NCI-H2107 (cell line): ENCODE results near the gene PTPRB.
"Not testable (repeated sequence)": the region's sequence is repeated elsewhere in the genome, so short reads cannot be mapped to it uniquely, and the experiment has no call there.

Experiments used
- DNase-seq: peaks from one replicate; lab custom pipeline; 2025; lab: John Stamatoyannopoulos, UW

Gene PTPRB

DNA sequence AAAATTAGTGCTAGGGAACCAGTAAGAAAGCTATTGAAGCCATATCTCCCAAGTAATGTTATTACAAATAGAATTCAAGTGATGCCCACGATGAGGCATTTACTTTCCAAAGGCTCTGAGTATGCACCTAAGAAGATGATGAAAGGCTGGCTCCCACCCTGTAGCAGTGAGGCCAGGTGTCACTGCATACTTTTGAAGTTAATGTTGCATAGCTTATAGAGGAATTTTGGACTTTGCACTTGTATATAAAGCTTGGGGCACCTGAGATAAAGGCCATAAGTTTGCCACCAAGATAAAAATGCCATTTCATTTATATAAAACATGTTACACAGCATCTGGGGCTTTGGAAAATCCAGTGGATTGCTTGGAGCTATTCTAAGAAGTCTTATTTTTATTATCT, 96.2 kb downstream of the PTPRB start:
- DNase-seq, result no peak

DNA sequence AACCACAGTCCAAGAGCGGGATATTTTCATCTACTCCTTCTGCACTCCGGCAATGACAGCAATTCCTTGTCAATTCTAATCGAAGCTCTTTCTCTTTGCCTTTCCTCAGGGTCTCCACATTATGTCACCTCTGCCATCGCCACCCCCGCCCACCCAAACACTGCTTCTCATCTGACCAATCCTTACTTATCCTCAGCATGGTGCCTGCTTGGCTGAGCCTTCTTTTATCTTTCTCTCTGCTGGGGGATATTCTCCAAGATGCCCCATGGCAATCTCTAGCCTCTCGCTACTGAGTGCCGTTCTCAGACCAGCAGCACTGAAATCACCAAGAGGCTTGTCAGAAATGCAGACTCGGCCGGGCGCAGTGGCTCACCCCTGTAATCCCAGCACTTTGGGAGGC, 100.6 kb downstream of the PTPRB start:
- DNase-seq, result no peak

DNA sequence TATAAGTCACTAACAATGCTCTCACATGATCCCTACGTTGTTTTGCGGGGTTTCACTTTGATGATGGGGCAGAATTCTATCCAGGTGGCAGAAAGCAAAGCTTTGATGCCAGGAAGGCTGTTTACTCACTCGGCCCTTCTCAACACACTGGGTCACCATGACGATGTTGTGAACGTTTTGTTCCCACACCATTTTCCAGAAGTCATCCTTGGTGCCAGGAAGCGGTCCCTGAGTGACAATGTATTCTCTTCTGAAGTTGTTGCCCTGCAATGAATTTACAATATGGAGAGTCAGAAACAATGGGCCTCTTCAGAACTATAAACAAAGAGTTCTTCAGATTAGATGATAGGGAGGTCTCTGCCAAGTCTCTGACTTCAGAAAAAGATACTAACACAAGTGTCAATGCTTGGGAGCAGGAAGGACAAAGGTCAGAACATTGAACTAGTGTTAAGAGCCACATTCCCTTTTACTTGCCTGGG, 101.3 kb downstream of the PTPRB start:
- DNase-seq, result no peak

DNA sequence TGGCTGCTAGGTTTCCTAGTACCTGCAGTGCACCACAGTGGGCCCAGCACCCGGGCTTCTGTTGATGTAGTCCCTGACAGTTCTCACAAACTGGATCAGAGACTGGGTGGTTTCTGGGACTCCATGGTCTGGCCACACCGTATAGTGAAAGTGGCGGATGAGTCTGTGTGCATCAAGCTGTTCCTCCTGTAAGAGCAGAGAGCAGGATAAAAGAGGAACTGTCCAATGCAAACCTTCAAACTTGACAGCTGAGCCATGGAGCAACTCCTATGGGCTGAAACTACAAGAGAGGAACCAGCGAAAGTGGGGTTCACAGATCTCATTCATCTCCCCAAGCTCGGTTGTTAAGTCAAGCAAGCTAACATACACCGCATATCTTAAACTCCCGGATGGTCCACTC, 102.8 kb downstream of the PTPRB start:
- DNase-seq, result no peak

DNA sequence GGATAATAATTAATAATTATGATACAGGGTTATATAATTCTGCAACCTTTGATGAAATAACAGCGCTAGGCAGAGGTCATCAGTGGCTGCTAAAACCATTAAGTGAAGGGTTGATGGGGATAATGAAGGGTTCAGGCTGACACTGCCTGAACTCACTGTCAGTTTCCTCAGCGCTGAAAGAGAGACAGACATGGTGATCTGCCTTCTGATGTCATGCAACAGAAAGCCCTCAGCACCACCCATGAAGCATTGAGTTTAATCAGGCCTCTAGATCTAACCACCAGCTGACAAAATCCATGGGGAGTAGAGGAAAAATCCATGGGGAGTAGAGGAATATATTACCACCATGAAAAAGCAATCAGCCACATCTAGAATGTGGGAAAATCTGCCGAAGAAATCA, 107.6 kb downstream of the PTPRB start:
- DNase-seq, result no peak

DNA sequence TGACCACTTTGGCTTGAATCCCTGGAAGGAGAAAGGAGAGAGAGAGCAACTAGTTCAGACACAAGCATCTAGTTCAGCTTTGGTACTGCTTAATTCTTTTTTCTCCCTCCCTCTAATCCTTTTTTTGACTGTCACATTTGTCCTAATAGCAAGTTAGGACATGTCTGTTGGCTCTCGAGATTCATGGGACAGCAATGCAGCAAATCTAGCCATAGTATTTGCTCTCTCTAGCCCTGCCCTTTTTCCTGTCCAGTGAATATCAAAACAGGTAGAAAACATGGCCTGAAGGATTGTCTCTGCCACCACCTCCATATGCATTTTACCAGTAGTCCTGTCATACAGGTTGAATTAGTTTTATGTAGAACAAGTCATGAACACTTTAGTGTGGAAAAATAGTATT, 116.4 kb downstream of the PTPRB start:
- no peak for DNase-seq

DNA sequence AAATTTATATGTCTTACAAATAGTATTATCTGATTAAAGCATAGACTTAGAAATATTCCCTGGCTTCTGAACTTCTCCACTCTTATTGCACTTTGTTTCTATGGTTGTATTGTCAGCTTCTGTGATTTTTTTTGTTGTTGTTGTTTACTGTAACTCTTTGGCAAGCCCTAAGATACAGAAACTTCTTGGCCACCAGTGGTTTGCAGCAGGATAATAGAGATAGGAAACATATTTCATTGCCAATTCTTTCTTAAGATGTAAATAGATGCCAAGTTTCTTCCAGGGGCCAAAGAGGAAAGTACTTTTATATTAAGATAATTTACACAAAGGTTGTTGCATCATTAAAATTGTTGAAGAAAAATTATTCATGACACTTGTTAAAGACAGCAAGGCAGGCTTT, 123.8 kb downstream of the PTPRB start:
- DNase-seq, result no peak

DNA sequence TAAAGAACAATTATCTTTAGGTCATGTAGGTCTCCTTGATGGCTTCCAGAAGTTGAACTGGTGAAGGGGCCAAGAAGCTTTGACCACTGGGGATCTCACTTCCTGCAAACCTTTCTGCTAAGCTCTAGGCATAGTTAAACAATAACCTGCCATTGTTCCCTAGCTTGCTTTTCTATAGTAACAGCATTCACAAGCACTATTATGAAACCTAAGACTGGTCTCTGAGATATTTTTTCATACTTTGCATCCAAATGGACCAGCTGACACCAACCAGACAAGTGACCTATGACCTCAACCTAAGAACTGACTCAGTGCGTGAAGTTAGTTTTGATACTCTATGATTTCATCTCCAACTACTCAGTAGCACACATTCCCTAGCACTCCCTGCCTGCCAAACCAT, 129.1 kb downstream of the PTPRB start:
- no peak for DNase-seq

DNA sequence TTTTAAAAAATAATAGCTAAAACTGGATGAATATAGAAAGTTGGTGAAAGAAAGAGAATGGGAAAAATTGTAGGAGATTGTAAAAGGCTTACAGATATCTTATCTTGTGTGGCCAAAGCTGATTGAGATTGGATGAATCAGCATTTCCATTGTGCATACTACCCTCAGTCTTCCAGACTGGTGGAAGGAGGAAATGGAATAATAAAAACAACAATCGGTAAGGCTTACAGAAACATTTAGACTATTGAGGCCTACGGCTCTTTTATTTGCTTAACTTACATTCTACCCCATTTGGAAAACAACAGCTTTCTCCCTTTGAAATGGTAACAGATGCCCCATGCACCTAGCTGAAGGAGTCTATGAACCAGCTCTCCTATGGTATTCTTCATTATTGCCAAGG, 129.8 kb downstream of the PTPRB start:
- DNase-seq, result no peak

DNA sequence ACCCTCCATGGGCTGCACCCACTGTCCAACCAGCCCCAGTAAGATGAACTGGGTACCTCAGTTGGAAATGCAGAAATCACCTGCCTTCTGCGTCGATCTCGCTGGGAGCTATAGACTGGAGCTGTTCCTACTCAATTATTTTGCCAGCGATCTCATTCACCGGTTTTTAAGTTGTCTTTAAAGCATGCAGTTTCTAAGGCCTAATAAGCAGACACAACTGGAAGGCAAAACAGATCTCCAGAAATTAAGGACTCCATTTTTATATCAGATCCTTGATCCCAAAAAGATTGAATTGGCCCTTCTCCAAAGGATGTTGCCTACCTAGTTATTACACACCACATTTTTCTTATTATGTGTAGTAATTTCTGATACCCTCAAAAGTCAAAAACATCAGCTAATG, 139.7 kb downstream of the PTPRB start:
- no peak for DNase-seq

DNA sequence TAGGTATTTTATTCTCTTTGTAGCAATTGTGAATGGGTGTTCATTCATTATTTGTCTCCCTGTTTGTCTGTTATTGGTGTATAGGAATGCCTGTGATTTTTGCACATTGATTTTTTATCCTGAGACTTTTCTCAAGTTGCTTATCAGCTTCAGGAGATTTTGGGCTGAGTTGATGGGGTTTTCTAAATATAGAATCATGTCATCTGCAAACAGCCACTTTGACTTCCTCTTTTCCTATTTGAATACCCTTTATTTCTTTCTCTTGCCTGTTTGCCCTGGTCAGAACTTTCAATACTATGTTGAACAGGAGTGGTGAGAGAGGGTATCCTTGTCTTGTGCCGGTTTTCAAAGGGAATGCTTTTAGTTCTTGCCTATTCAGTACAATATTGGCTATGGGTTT, 144.3 kb downstream of the PTPRB start:
- not testable (repeated sequence) for DNase-seq

DNA sequence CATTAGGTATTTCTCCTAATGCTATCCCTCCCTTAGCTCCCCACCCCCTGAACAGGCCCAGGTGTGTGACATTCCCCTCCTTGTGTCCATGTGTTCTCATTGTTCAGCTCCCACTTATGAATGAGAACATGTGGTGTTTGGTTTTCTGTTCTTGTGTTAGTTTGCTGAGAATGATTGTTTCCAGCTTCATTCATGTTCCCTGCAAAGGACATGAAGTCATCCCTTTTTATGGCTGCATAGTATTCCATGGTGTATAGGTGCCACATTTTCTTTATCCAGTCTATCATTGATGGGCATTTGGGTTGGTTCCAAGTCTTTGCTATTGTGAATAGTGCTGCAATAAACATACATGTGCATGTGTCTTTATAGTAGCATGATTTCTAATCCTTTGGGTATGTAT, 146.3 kb downstream of the PTPRB start:
- DNase-seq, result not testable (repeated sequence)

DNA sequence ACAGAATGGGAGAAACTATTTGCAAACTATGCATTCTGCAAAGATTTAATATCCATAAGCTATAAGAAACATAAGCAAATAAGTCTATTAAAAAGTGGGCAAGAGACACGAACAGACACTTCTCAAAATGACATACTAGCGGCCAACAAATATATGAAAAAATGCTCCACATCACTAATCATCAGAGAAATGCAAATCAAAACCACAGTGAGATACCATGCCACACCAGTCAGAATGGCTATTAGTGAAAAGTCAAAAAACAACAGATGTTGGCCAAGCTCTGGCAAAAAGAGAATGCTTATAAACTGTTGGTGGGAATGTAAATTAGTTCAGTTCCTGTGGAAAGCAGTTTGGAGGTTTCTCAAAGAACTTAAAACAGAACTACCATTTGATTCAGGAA, 149.8 kb downstream of the PTPRB start:
- no peak for DNase-seq

DNA sequence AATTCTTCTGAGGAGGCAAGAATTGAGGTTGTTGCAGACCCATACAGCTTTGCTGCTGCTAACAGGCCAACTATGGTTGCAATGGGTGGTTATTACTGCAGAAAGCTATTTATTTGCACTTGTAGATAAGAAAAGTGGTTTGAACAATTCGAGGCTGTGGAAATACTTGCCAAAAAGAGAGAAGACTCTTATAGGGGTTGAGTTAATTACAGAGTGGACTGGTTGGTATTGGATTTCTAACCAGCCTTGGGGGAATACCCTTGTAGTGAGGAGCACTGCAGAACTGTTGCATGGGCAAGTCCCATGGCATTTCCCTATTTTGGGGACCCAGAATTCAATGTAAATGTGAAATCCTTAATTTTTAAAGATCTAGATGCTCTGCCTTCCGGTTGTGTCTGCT, 150.6 kb downstream of the PTPRB start:
- no peak for DNase-seq

DNA sequence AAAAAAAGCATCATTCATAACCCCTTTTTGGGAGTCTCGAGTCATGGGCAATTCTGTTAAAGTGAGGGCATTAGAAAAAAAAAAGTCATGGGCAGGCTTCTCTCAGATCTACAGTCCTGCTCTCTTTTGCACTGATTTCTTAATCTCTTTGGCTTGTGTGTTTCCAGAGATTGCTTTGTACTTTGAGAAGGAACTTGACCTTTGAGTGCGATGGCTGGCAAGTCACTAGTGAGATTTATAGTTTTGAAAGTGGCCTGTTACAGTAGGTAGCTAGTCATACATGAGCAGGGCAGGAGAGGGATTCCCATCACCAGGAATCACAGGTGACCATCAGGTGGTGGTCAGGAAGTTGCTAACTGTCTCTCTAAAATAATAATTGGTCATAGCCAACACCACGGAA, 151.5 kb downstream of the PTPRB start:
- no peak for DNase-seq

DNA sequence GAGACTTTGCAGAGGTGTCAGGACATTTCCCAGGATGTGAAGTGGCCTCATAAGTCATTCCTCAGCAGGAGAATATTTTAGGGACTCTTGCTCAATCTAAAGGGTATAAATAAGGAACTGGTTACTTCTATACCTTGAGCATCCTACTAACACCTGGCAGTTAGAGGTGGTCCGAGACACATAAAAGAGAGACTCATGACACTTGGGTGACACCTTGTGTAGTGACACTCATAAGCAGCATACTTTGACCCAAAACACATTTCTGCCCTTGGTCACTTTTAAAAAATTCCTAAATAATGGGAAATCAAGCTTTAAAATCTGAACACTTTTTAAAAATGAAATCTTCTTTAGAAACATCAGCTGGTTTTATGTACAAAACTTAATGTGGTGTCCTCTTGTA, 152.8 kb downstream of the PTPRB start:
- no peak for DNase-seq

DNA sequence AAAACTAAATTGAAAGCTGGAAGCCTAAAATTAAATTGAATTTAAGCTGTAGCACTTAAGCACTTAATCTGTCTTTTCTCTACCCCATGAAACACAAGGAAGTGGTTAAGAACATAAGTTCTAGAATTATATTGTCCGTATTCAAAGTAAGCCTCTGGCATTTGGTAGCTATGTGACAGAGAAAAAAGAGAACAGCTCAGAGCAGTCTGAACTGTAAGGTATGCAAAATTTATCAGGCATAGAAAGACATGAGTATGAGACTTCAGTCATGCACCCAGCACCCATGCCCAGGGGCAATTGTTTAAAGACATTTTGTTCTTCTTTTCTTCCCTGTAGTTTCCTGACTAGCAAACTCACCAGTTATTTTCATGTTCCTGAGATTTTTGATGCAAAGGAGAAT, 154.5 kb downstream of the PTPRB start:
- no peak for DNase-seq

DNA sequence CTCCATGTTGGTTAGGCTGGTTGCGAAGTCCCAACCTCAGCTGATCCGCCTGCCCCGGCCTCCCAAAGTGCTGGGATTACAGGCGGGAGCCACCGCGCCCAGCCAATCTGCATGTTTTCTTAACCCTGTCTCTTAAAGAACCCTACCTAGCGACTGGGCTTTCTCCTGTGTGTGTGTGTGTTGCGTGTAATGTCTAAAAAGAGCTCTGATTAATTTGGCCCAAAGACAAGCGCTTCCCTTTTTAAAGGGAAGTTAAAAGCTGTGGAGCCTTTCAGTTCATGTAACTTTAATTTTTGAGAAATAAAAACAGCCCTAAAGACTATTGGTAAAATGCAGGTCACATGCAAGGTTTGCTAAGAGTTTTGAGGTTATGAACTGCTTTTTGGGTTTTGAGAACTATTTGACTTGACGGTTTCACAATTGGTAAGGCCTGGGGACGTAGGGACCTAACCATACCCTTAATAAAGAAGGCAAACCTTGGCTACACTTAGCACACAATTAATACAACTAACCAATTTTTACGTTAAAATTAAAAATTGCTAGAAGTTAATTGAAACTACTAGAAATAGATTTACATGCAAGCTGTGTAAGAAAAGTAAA, 167.9 kb downstream of the PTPRB start:
- DNase-seq, result no peak

DNA sequence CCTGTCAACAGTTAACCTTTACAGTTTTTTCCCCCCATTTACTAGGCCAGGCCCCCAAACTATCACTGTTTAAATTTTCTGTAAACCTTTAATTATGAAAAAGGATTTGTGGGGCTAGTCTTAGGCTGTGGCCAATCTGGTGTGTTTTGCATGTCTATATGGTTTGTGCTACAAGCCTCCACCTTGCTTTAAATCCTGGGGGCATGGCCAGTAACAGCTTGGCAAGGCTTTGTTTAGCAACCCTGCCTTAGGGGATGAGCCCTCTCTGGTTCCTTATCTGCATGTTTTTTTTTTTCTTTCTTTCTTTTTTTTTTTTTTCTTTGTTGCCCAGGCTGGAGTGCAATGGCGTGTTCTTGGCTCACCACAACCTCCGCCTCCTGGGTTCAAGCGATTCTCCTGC, 168.5 kb downstream of the PTPRB start:
- DNase-seq, result no peak

DNA sequence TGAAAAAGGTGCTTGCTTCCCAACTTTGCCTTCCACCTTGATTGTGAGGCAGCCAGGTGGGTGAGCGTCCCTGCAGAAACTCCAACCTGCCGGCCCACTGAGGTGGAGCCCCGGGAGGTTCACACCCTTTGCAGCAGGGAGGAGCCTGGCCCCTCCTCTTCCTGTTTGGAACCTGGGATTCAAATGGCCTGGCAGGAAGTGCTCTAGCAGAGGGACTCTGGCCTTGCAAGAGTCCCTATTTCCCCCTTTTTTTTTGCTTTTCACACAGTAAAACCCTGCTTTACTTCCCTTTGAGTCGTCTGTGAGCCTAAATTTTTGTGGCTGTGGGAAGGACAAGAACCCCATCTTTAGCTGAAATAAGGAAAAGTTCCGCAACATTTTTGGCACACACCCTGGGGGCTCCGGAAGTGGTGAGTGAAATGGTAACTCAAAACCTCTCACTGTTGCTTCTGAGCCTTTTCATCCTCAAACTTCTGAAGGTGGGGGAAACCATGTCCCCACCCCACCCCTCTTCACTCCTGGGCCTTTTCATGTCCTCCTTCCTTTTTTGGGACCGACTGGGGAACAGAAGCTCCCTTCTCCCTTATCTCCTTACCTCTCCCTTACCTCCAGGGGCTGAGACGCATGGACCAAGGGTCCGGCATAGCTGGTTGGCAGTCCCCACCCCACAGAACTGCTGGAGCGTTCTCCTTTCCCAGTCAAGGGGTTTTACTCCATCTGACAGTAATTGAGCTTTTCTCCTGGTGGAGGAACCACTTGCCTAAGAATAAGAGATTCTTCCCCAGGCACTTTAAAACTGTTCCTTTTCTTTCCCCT, 169.1 kb downstream of the PTPRB start:
- DNase-seq, result no peak

DNA sequence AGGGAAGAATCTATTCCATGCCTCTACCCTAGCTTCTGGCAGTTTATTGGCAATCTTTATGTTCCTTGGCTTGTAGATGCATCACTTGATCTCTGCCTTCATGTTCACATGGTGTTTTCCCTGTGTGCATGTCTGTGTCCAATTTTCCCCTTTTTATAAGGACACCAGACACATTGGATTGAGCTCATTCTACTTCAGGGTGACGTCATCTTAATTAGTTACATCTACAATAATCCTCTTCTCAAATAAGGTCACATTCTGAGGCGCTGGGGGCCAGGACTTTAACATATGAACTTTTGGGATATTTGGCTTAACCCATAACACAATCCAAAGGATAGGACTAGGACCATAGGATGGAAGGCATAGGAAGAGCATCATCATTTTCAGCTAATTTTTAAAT, 169.8 kb downstream of the PTPRB start:
- no peak for DNase-seq

DNA sequence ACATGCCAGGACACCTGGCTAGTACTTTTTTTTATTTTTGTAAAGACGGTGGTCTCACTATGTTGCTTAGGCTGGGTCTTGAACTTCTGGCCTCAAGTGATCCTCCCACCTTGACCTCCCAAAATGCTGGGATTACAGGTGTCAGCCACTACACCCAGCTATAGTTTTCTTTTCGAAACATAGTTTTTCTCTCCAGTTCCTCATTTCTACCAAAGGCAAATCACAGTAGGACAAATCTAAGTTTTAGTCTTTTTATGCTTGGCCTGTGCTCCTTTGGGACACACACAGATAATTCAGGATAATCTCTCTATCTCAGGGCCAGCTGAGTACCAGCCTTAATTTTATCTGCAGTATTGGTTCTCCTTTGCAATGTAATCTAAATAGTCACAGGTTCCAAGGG, 170.5 kb downstream of the PTPRB start:
- DNase-seq, result no peak
